Activated naive CD4-positive, alpha-beta T cell treated with anti-CD3 and anti-CD28 coated beads for 36 hours (primary cell): ENCODE measurements around the gene EPHB3. TPM values are rescaled to one million over a fixed set of nuclear protein-coding genes. Genes with fewer than 3 reads are reported as not detected.

Source experiments
- CTCF ChIA-PET: fragments of 350-600 bp; sonication (Branson Sonifier 250); formaldehyde crosslinking; loops from one replicate; lab custom pipeline; 2021; ENCODE audit warnings: antibody characterized with exemption; lab: Charles Lee
- DNase-seq: peaks from one replicate; pipeline ENCODE4 v3.0.0-alpha.2; 2020
- H3K27ac Mint-ChIP-seq: one replicate; pipeline ENCODE4 v1.8.0; 2021; ENCODE audit warnings: mild to moderate bottlenecking, mixed read lengths
- H3K27me3 Mint-ChIP-seq: one replicate; pipeline ENCODE4 v1.8.0; 2021; ENCODE audit warnings: low read depth, mixed read lengths
- H3K36me3 Mint-ChIP-seq: one replicate; pipeline ENCODE4 v1.8.0; 2021; ENCODE audit warnings: low read depth, mixed read lengths
- H3K4me1 Mint-ChIP-seq: one replicate; pipeline ENCODE4 v1.8.0; 2021; ENCODE audit warnings: low read depth, mixed read lengths
- H3K4me3 Mint-ChIP-seq: one replicate; pipeline ENCODE4 v1.8.0; 2021; ENCODE audit warnings: mild to moderate bottlenecking, moderate library complexity, mixed read lengths
- H3K9me3 Mint-ChIP-seq: one replicate; pipeline ENCODE4 v1.8.0; 2021; ENCODE audit warnings: mixed read lengths
- intact Hi-C: fragments of 100-400 bp; cut with micrococcal nuclease; formaldehyde crosslinking; loops from one replicate; pipeline ENCODE4 v1.15.1; 2023
- total RNA-seq, 2 experiments: library from RNA; stranded (reverse); gene quantifications; one replicate each; pipeline ENCODE4 v1.2.3, GENCODE V29; 2021

EPHB3 gene
- total RNA-seq, 2 experiments from 2014 or later: not detected

GRCh38 chr3:184566441-184567414 is 5.1 kb downstream of the EPHB3 start:
- CTCF ChIA-PET: no interaction called here
- Mint-ChIP-seq H3K4me1 (peaks cover 2% of the 10 kb centered on the region), H3K9me3 (no peaks in the 10 kb centered on the region), H3K27me3 (peaks cover 31% of the 10 kb centered on the region), H3K36me3 (no peaks in the 10 kb centered on the region), H3K27ac (no peak overlapping the region), H3K4me3 (no peak overlapping the region)
- intact Hi-C loops: no loop called here
- no peak for DNase-seq

GRCh38 chr3:184567946-184568559 is 6.5 kb downstream of the EPHB3 start:
- intact Hi-C loops: no loop called here
- peaks cover 2% of the 10 kb centered on the region for H3K4me1 Mint-ChIP-seq
- no peak for DNase-seq
- CTCF ChIA-PET: interaction anchor here (0.6 kb wide), 1 partner anchor 620 kb away, joined by 3 read pairs; no protein-coding TSS in a partner anchor
- H3K27me3 Mint-ChIP-seq: peaks cover 29% of the 10 kb centered on the region
- H3K27ac Mint-ChIP-seq: no peak overlapping the region
- peak overlapping the region; percentile 6 for H3K4me3 Mint-ChIP-seq
- H3K36me3 Mint-ChIP-seq: no peaks in the 10 kb centered on the region
- no peaks in the 10 kb centered on the region for H3K9me3 Mint-ChIP-seq

GRCh38 chr3:184568560-184568923 is 7.0 kb downstream of the EPHB3 start:
- CTCF ChIA-PET: no interaction called here
- intact Hi-C loops: no loop called here
- Mint-ChIP-seq H3K4me3 (peak overlapping the region; percentile 48), H3K27ac (no peak overlapping the region), H3K4me1 (peaks cover 2% of the 10 kb centered on the region), H3K27me3 (peaks cover 25% of the 10 kb centered on the region), H3K9me3 (no peaks in the 10 kb centered on the region), H3K36me3 (no peaks in the 10 kb centered on the region)
- no peak for DNase-seq

GRCh38 chr3:184568924-184569829 is 7.6 kb downstream of the EPHB3 start:
- peak overlapping the region; percentile 48 for H3K4me3 Mint-ChIP-seq
- CTCF ChIA-PET: no interaction called here
- H3K36me3 Mint-ChIP-seq: no peaks in the 10 kb centered on the region
- peaks cover 2% of the 10 kb centered on the region for H3K4me1 Mint-ChIP-seq
- intact Hi-C loops: no loop called here
- peaks cover 23% of the 10 kb centered on the region for H3K27me3 Mint-ChIP-seq
- no peak overlapping the region for H3K27ac Mint-ChIP-seq
- DNase-seq: peak; percentile 23
- H3K9me3 Mint-ChIP-seq: no peaks in the 10 kb centered on the region

GRCh38 chr3:184570035-184570434 is 8.4 kb downstream of the EPHB3 start:
- Mint-ChIP-seq H3K27ac (no peak overlapping the region), H3K4me3 (no peak overlapping the region), H3K4me1 (peaks cover 2% of the 10 kb centered on the region), H3K9me3 (no peaks in the 10 kb centered on the region), H3K27me3 (peaks cover 21% of the 10 kb centered on the region), H3K36me3 (no peaks in the 10 kb centered on the region)
- intact Hi-C loops: no loop called here
- DNase-seq: no peak
- CTCF ChIA-PET: no interaction called here

- H3K27me3 Mint-ChIP-seq: peaks cover 21% of the 10 kb centered on the region
- no peaks in the 10 kb centered on the region for H3K9me3 Mint-ChIP-seq
- no peak for DNase-seq
- H3K4me1 Mint-ChIP-seq: peaks cover 2% of the 10 kb centered on the region
- CTCF ChIA-PET: no interaction called here
- H3K36me3 Mint-ChIP-seq: no peaks in the 10 kb centered on the region
- no peak overlapping the region for H3K4me3 Mint-ChIP-seq
- H3K27ac Mint-ChIP-seq: no peak overlapping the region
- intact Hi-C loops: no loop called here
Observed at GRCh38 chr3:184570489-184570888, 8.9 kb downstream of the EPHB3 start.

GRCh38 chr3:184571750-184572377 is 10.3 kb downstream of the EPHB3 start:
- no peaks in the 10 kb centered on the region for H3K9me3 Mint-ChIP-seq
- no peak overlapping the region for H3K27ac Mint-ChIP-seq
- H3K27me3 Mint-ChIP-seq: peaks cover 21% of the 10 kb centered on the region
- peaks cover 2% of the 10 kb centered on the region for H3K4me1 Mint-ChIP-seq
- H3K36me3 Mint-ChIP-seq: no peaks in the 10 kb centered on the region
- intact Hi-C loops: no loop called here
- DNase-seq: no peak
- CTCF ChIA-PET: interaction anchor here (1.3 kb wide), 1 partner anchor 10 kb away, joined by 3 read pairs; the partner anchor contains the start of gene EPHB3
- no peak overlapping the region for H3K4me3 Mint-ChIP-seq

GRCh38 chr3:184572633-184573270 is 11.2 kb downstream of the EPHB3 start:
- intact Hi-C loops: no loop called here

GRCh38 chr3:184574515-184575417 is 13.2 kb downstream of the EPHB3 start:
- intact Hi-C loops: no loop called here
- no peak overlapping the region for H3K4me3 Mint-ChIP-seq
- DNase-seq: no peak
- H3K27ac Mint-ChIP-seq: no peak overlapping the region
- no peaks in the 10 kb centered on the region for H3K9me3 Mint-ChIP-seq
- no peaks in the 10 kb centered on the region for H3K4me1 Mint-ChIP-seq
- CTCF ChIA-PET: interaction anchor here (2.0 kb wide), 1 partner anchor 203 kb away, joined by 4 read pairs; no protein-coding TSS in a partner anchor
- no peaks in the 10 kb centered on the region for H3K36me3 Mint-ChIP-seq
- H3K27me3 Mint-ChIP-seq: peaks cover 8% of the 10 kb centered on the region

More at GRCh38 chr3:184572633-184573270, 11.2 kb downstream of the EPHB3 start:
- Mint-ChIP-seq H3K27me3 (peaks cover 16% of the 10 kb centered on the region), H3K27ac (no peak overlapping the region), H3K4me3 (no peak overlapping the region), H3K36me3 (no peaks in the 10 kb centered on the region), H3K9me3 (no peaks in the 10 kb centered on the region), H3K4me1 (peaks cover 2% of the 10 kb centered on the region)
- CTCF ChIA-PET: interaction anchor here (1.3 kb wide), 1 partner anchor 11 kb away, joined by 3 read pairs; the partner anchor contains the start of gene EPHB3
- no peak for DNase-seq

- H3K36me3 Mint-ChIP-seq: no peaks in the 10 kb centered on the region
- no peak for DNase-seq
- H3K4me3 Mint-ChIP-seq: no peak overlapping the region
- CTCF ChIA-PET: no interaction called here
- H3K4me1 Mint-ChIP-seq: no peaks in the 10 kb centered on the region
- no peaks in the 10 kb centered on the region for H3K9me3 Mint-ChIP-seq
- peaks cover 8% of the 10 kb centered on the region for H3K27me3 Mint-ChIP-seq
- intact Hi-C loops: no loop called here
- H3K27ac Mint-ChIP-seq: no peak overlapping the region
Observed at GRCh38 chr3:184575701-184576100, 14.1 kb downstream of the EPHB3 start.
